HEK293 (cell line): ENCODE measurements around the gene PCSK1N.

Experiments used
- CTCF ChIA-PET: fragments of 350-600 bp; formaldehyde crosslinking; extraction: SDS; loops from one replicate; lab custom pipeline; 2021; ENCODE audit warnings: antibody characterized with exemption; lab: Yijun Ruan, JAX
- POLR2A ChIA-PET: fragments of 300-600 bp; formaldehyde crosslinking; extraction: SDS; loops from one replicate; lab custom pipeline; 2020; ENCODE audit warnings: antibody characterized with exemption, inconsistent platforms; lab: Yijun Ruan, JAX
- H3K27ac ChIP-seq: fragments of 200-500 bp; sonication (Bioruptor generic); 2 replicates; pipeline ENCODE4 v1.5.1; 2014; ENCODE audit warnings: low read depth, low read length, control low read depth, inconsistent platforms; ENCODE audit errors: extremely low read depth
- H3K36me3 ChIP-seq, 2 experiments: fragments of 200-500 bp in 1 of 2; sonication (Bioruptor generic) in 1 of 2; 1 replicate in 1 of 2; 2 replicates in 1 of 2; pipeline ENCODE4 v1.5.1; 2014 to 2017; ENCODE audit warnings: inconsistent platforms in 2 of 2, low read length in 2 of 2; ENCODE audit not compliant: control insufficient read depth in 2 of 2, insufficient read depth in 1 of 2
- H3K4me1 ChIP-seq: fragments of 200-500 bp; sonication (Bioruptor generic); 2 replicates; pipeline ENCODE4 v1.5.1; 2014; ENCODE audit warnings: mild to moderate bottlenecking, low read length, inconsistent platforms; ENCODE audit not compliant: control insufficient read depth, insufficient read depth
- H3K4me3 ChIP-seq: 2 replicates; pipeline ENCODE4 v1.5.1; 2011; ENCODE audit warnings: low read depth, mild to moderate bottlenecking, control low read depth, low read length, moderate library complexity
- H3K9me3 ChIP-seq: fragments of 200-500 bp; sonication (Bioruptor generic); 2 replicates; pipeline ENCODE4 v1.5.1; 2014; ENCODE audit warnings: low read depth, low read length, inconsistent platforms; ENCODE audit not compliant: control insufficient read depth, insufficient read depth
- GLIS2 ChIP-seq: fragments of 450-650 bp; formaldehyde crosslinking; IDR thresholded peaks from 2 replicates; pipeline ENCODE4 v1.5.1; 2016; ENCODE audit warnings: missing biosample characterization, missing genetic modification characterization
- PRDM1 ChIP-seq: fragments of 450-650 bp; formaldehyde crosslinking; IDR thresholded peaks from 2 replicates; pipeline ENCODE4; 2016; ENCODE audit warnings: missing biosample characterization, missing genetic modification characterization
- PRDM10 ChIP-seq: fragments of 450-650 bp; formaldehyde crosslinking; IDR thresholded peaks from 2 replicates; pipeline ENCODE4 v1.5.1; 2016; ENCODE audit warnings: missing biosample characterization, missing genetic modification characterization
- PRDM6 ChIP-seq: fragments of 450-650 bp; formaldehyde crosslinking; IDR thresholded peaks from 2 replicates; pipeline ENCODE4 v1.5.1; 2017; ENCODE audit warnings: missing biosample characterization, missing genetic modification characterization
- ZBTB6 ChIP-seq: fragments of 450-650 bp; formaldehyde crosslinking; IDR thresholded peaks from 2 replicates; pipeline ENCODE4 v1.5.1; 2017; ENCODE audit warnings: missing biosample characterization, missing genetic modification characterization
- ZBTB7A ChIP-seq: fragments of 450-650 bp; formaldehyde crosslinking; IDR thresholded peaks from 2 replicates; pipeline ENCODE4 v1.5.1; 2016; ENCODE audit warnings: low read depth, missing biosample characterization, missing genetic modification characterization
- ZFHX2 ChIP-seq: fragments of 450-650 bp; formaldehyde crosslinking; conservative IDR thresholded peaks from 2 replicates; pipeline ENCODE4 v1.5.1; 2016; ENCODE audit warnings: missing biosample characterization, missing genetic modification characterization
- ZNF274 ChIP-seq, 2 experiments: fragments of 200-500 bp in 1 of 2; fragments of 450-650 bp in 1 of 2; sonication (Bioruptor generic) in 1 of 2; formaldehyde crosslinking in 1 of 2; IDR thresholded peaks; 2 replicates each; pipeline versions ENCODE4 v1.5.1 to v1.6.1; 2014 to 2016; ENCODE audit warnings: borderline replicate concordance in 1 of 2, inconsistent platforms in 1 of 2, low read length in 1 of 2, missing biosample characterization in 1 of 2, missing genetic modification characterization in 1 of 2
- ZNF354C ChIP-seq: fragments of 450-650 bp; formaldehyde crosslinking; IDR thresholded peaks from 2 replicates; pipeline ENCODE4 v1.5.1; 2016; ENCODE audit warnings: missing biosample characterization, missing genetic modification characterization, low read depth, borderline replicate concordance
- ZNF366 ChIP-seq: fragments of 450-650 bp; formaldehyde crosslinking; conservative IDR thresholded peaks from 2 replicates; pipeline ENCODE4 v1.5.1; 2016; ENCODE audit warnings: missing biosample characterization, missing genetic modification characterization
- ZNF426 ChIP-seq: fragments of 450-650 bp; formaldehyde crosslinking; IDR thresholded peaks from 2 replicates; pipeline ENCODE4 v1.5.1; 2017; ENCODE audit warnings: missing biosample characterization, missing genetic modification characterization, mild to moderate bottlenecking, inconsistent platforms, moderate library complexity
- ZNF768 ChIP-seq: fragments of 450-650 bp; formaldehyde crosslinking; IDR thresholded peaks from 2 replicates; pipeline ENCODE4 v1.5.1; 2018; ENCODE audit warnings: missing biosample characterization, mild to moderate bottlenecking, missing genetic modification characterization

The PCSK1N gene

GRCh38 chrX:48791063-48791820 lies 44.2 kb downstream of the PCSK1N start (continued):
- 0 out of 2 replicates have a peak, but pooled peaks have one; percentile 26 for TF ChIP-seq PRDM10
- no peak for TF ChIP-seq PRDM6
- no peak for TF ChIP-seq ZNF426
- no peak for TF ChIP-seq ZFHX2 (tag by site-specific recombination)

GRCh38 chrX:48790477-48790876 lies 44.9 kb downstream of the PCSK1N start:
- H3K36me3 ChIP-seq, result no peaks in the 10 kb centered on the region
- TF ChIP-seq ZNF274 (IDR thresholded peaks at IDR 0.05; ENCODE audit: low read length) (no peak), ZNF274 (tag by site-specific recombination; IDR thresholded peaks at IDR 0.05; ENCODE audit: borderline replicate concordance) (no peak), PRDM1 (tag by site-specific recombination) (peak; percentile 83), ZNF366 (tag by site-specific recombination) (peak; percentile 90)
- H3K27ac ChIP-seq, result no peak overlapping the region
- ChIA-PET POLR2A (no interaction called here), CTCF (no interaction called here)
- H3K4me3 ChIP-seq, result no peak overlapping the region
- H3K9me3 ChIP-seq, result no peaks in the 10 kb centered on the region
- H3K4me1 ChIP-seq, result no peaks in the 10 kb centered on the region

GRCh38 chrX:48789366-48790220 lies 45.8 kb downstream of the PCSK1N start:
- Histone ChIP-seq H3K4me3 (no peak overlapping the region), H3K9me3 (no peaks in the 10 kb centered on the region), H3K27ac (no peak overlapping the region)
- POLR2A ChIA-PET, result no interaction called here
- CTCF ChIA-PET, result no interaction called here
- TF ChIP-seq PRDM1 (tag by site-specific recombination) (peak; percentile 43; the same call in 1 of the 2 replicates), ZBTB6 (tag by site-specific recombination) (no peak), ZNF768 (tag by site-specific recombination) (no peak), ZBTB7A (tag by site-specific recombination) (no peak), GLIS2 (tag by site-specific recombination) (no peak), PRDM6 (no peak), ZNF354C (tag by site-specific recombination) (no peak)
- TF ChIP-seq, all 188 proteins: peak for 1
- Histone ChIP-seq H3K4me1 (no peaks in the 10 kb centered on the region), H3K36me3 (no peaks in the 10 kb centered on the region)
